B cell (primary cell): Measurements from ENCODE around the gene TBC1D22B.

Experiments
- EZH2 ChIP-seq: IDR thresholded peaks from 2 replicates; pipeline ENCODE4 v1.6.1; 2012; ENCODE audit warnings: borderline replicate concordance, low read depth, mild to moderate bottlenecking, moderate library complexity, low read length; ENCODE audit not compliant: insufficient read depth, poor library complexity, severe bottlenecking
- TF ChIP-seq, protein P1 (sequence below): fragments of 200-600 bp; IDR thresholded peaks from one replicate; pipeline ENCODE4 v1.8.0; 2022; ENCODE audit warnings: antibody characterized with exemption, mild to moderate bottlenecking

DNA sequence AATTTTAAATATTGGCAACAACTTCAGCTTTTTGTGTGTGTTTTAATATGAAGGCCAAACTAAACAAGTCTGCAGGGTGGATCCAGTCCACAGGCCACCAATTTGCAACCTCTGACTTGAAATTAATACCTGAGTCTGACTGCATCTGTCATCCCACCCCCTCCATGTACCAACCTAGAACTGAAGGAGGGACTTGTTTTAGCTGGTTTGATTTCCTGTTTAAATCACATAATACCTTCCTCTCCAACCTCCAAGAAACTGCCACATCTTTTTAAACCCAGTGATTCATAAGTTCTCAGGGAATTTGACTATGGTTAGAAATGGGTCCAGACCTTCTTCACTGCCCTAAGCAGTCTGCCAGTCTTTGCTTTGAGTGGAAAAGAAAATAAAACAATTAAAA, 117.8 kb downstream of the TBC1D22B start:
- TF ChIP-seq, protein P1, sequence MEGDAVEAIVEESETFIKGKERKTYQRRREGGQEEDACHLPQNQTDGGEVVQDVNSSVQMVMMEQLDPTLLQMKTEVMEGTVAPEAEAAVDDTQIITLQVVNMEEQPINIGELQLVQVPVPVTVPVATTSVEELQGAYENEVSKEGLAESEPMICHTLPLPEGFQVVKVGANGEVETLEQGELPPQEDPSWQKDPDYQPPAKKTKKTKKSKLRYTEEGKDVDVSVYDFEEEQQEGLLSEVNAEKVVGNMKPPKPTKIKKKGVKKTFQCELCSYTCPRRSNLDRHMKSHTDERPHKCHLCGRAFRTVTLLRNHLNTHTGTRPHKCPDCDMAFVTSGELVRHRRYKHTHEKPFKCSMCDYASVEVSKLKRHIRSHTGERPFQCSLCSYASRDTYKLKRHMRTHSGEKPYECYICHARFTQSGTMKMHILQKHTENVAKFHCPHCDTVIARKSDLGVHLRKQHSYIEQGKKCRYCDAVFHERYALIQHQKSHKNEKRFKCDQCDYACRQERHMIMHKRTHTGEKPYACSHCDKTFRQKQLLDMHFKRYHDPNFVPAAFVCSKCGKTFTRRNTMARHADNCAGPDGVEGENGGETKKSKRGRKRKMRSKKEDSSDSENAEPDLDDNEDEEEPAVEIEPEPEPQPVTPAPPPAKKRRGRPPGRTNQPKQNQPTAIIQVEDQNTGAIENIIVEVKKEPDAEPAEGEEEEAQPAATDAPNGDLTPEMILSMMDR = no peak
- TF ChIP-seq EZH2 = no peak
